NCI-H82 treated with DMSO at 0.1 percent for 48 hours (cell line): ENCODE measurements around the gene PPTC7.
A peak's percentile ranks its signal among the peaks of the same experiment; 100 is the strongest.
"Not testable (repeated sequence)": the region's sequence is repeated elsewhere in the genome, so short reads cannot be mapped to it uniquely, and the experiment has no call there.

Experiments
- DNase-seq: peaks from one replicate; lab custom pipeline; 2025; ENCODE audit not compliant: unreplicated experiment; lab: John Stamatoyannopoulos, UW

The PPTC7 gene

GRCh38 chr12:110537605-110538409 is 45.3 kb downstream of the PPTC7 start:
- no peak for DNase-seq

GRCh38 chr12:110536834-110537604 is 46.1 kb downstream of the PPTC7 start:
- no peak for DNase-seq

- no peak for DNase-seq
Observed at GRCh38 chr12:110534811-110535210, 48.3 kb downstream of the PPTC7 start.

- no peak for DNase-seq
Observed at GRCh38 chr12:110533607-110534006, 49.5 kb downstream of the PPTC7 start.

- no peak for DNase-seq
Observed at GRCh38 chr12:110532644-110533043, 50.5 kb downstream of the PPTC7 start.

GRCh38 chr12:110531741-110532333 is 51.3 kb downstream of the PPTC7 start:
- DNase-seq, result no peak

GRCh38 chr12:110530511-110530910 is 52.6 kb downstream of the PPTC7 start:
- DNase-seq, result no peak

- no peak for DNase-seq
Observed at GRCh38 chr12:110528277-110528839, 54.8 kb downstream of the PPTC7 start.

GRCh38 chr12:110520876-110521712 is 62.0 kb downstream of the PPTC7 start:
- DNase-seq, result not testable (repeated sequence)

- DNase-seq, result not testable (repeated sequence)
Observed at GRCh38 chr12:110518014-110518413, 65.1 kb downstream of the PPTC7 start.

GRCh38 chr12:110516995-110517394 is 66.1 kb downstream of the PPTC7 start:
- no peak for DNase-seq

- no peak for DNase-seq
Observed at GRCh38 chr12:110514363-110514762, 68.8 kb downstream of the PPTC7 start.

GRCh38 chr12:110513842-110514241 is 69.3 kb downstream of the PPTC7 start:
- no peak for DNase-seq

- no peak for DNase-seq
Observed at GRCh38 chr12:110508071-110508586, 75.0 kb downstream of the PPTC7 start.

- no peak for DNase-seq
Observed at GRCh38 chr12:110505332-110505731, 77.8 kb downstream of the PPTC7 start.

GRCh38 chr12:110503432-110503831 is 79.7 kb downstream of the PPTC7 start:
- no peak for DNase-seq

GRCh38 chr12:110501752-110502738 is 81.1 kb downstream of the PPTC7 start, which contains the start of the genes RAD9B and VPS29:
Gene RAD9B (plus strand): TSS chr12:110502331. CDS start chr12:110502338, 7 bp downstream.
Gene VPS29 (minus strand): TSS chr12:110502111. CDS start chr12:110502051, 60 bp downstream.
- DNase-seq, result peak; percentile 90

GRCh38 chr12:110501399-110501751 is 81.7 kb downstream of the PPTC7 start:
- no peak for DNase-seq
